ENCODE data around the gene LIF.

Gene LIF

DNA sequence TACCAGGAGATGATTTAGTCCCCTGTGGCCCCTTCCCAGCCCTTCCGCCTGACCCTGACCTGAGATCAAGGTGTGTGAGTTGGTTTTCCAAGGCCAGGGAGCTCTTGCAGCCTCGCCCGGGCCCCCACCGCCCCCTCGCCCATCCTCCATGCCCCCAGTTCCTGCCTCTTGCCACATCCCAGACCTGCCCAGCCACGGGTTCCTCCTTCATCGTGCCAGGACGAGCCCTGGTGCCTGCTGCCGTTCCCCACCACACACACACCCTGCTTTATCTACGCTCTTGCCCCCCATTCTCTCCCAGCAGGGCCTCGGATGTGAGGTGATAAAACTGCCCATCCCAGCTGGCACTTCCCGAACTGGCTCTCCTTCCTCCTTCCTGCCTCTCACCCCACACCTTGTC is 1.4 kb upstream of the LIF start:
- peaks cover 0 to 6% of the 10 kb centered on the region in 2 donors for H3K36me3 ChIP-seq (ENCODE audit: control insufficient read depth in 1 of 2, insufficient read depth in 2 of 2, low read length in 2 of 2)
- H3K27me3 ChIP-seq (ENCODE audit: low read depth, low read length): peaks cover 4% of the 10 kb centered on the region
- no peak overlapping the region for H3K27ac ChIP-seq (ENCODE audit: low read length)
- H3K9me3 ChIP-seq (ENCODE audit: control insufficient read depth in 1 of 2, low read length in 2 of 2): no peaks in the 10 kb centered on the region
- peak overlapping the region in 1 of 2 donors; percentile 16 for H3K4me3 ChIP-seq (ENCODE audit: low read depth in 1 of 2, low read length in 2 of 2)
- H3K4me1 ChIP-seq (ENCODE audit: control insufficient read depth in 1 of 2, insufficient read depth in 2 of 2, low read length in 2 of 2): peaks cover 7 to 17% of the 10 kb centered on the region in 2 donors

DNA sequence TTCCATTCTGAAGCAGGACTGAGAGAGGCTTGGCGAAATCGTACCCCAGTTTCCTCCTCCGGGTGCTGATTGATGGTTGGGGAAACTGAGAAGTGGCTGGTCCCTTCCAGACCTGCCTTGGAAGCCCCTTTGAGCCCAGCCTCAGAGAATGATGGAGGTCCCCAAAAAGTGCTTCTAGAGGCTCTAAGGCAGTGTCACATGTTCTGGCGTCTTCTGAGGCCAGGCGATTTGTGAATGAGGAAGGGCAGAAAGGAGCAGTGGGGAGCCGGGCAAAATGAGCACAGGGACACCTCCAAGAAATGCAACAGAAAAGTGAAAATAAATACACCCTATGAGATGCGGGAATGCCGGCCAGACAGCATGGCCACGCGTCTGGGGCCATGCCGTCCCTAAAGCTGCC is 1.0 kb upstream of the LIF start:
- H3K4me1 ChIP-seq (ENCODE audit: control insufficient read depth in 1 of 2, insufficient read depth in 2 of 2, low read length in 2 of 2): peaks cover 3 to 12% of the 10 kb centered on the region in 2 donors
- peaks cover 0 to 6% of the 10 kb centered on the region in 2 donors for H3K36me3 ChIP-seq (ENCODE audit: control insufficient read depth in 1 of 2, insufficient read depth in 2 of 2, low read length in 2 of 2)
- peak overlapping the region; percentile 69 for H3K27ac ChIP-seq (ENCODE audit: low read length)
- H3K27me3 ChIP-seq (ENCODE audit: low read depth, low read length): peaks cover 4% of the 10 kb centered on the region
- H3K9me3 ChIP-seq (ENCODE audit: control insufficient read depth in 1 of 2, low read length in 2 of 2): no peaks in the 10 kb centered on the region
- peak overlapping the region in 1 of 2 donors; percentile 30 for H3K4me3 ChIP-seq (ENCODE audit: low read depth in 1 of 2, low read length in 2 of 2)

DNA sequence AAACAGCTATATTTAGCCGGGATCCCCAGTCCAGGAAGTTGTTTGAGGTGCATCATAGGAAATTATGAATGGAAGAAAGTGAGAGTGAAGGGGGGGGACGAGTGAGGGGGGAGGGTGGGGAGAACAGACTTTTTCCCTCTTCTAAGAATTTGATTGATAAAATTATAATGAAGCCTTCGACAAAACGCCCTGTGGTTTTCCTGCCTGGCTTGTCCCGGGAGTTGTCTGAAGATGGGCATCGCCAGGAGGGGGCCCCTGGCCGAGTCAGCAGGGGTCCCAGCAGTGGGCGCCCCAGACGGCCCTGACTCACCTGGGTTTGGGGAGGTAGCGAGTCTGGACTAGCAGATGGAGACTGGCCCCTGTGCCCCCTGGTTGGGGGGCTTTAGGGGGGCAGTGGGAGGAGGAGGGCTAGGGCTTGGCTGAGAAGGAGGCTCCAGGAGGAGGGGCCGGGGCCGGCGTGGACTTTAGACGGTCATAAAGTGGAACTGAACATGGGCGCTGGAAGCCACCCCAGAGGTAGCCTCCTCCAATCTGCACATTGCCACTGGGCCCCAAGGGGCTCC is 336 bp upstream of the LIF start:
- no peaks in the 10 kb centered on the region for H3K9me3 ChIP-seq (ENCODE audit: control insufficient read depth in 1 of 2, low read length in 2 of 2)
- peaks cover 0 to 6% of the 10 kb centered on the region in 2 donors for H3K36me3 ChIP-seq (ENCODE audit: control insufficient read depth in 1 of 2, insufficient read depth in 2 of 2, low read length in 2 of 2)
- peak overlapping the region; percentile 57 to 59 for H3K4me3 ChIP-seq (ENCODE audit: low read depth in 1 of 2, low read length in 2 of 2)
- peaks cover 3 to 11% of the 10 kb centered on the region in 2 donors for H3K4me1 ChIP-seq (ENCODE audit: control insufficient read depth in 1 of 2, insufficient read depth in 2 of 2, low read length in 2 of 2)
- H3K27ac ChIP-seq (ENCODE audit: low read length): peak overlapping the region; percentile 69
- peaks cover 4% of the 10 kb centered on the region for H3K27me3 ChIP-seq (ENCODE audit: low read depth, low read length)

DNA sequence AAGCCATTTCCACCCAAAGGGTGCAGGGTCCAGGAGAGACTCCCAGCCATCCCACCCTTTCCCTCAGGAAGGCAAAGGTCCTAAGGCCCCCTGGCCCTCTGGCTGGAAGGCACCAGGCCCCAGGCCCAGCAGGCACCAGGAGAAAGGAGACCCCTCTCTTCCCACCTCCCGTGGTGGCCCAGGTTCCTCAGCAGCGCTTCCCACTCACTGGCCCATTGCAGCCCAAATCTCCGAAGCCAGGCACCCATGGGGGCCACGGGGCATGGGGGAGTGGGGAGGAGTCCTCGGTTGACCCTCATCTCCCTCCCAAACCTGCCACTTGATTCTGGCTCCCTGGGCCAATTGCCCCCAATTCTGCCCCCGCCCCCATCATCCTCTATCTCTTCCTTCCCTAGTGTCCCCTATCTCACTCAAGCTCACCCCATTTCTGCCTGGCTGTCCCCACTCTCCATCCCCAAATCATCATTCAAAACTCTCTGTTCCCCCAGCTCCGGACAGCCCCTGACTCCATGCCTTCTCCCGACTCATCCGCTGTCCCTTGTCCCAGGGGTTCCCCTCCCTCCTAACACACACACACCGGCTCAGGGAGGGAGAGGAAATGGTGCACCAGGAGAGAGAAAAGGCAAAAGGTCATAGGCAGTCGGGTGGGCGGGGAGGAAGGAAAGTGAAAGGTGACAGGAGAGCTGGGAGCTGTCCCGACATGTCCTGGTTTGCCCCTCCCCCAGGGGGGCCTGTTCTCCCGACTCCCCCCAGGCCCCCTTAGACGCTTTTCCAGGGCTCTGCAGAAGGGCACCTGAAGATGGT is 1.2 kb downstream of the LIF start:
- Histone ChIP-seq H3K4me3 (ENCODE audit: low read depth in 1 of 2, low read length in 2 of 2) (peak overlapping the region; percentile 57 to 59), H3K36me3 (ENCODE audit: control insufficient read depth in 1 of 2, insufficient read depth in 2 of 2, low read length in 2 of 2) (peaks cover 0 to 6% of the 10 kb centered on the region in 2 donors), H3K4me1 (ENCODE audit: control insufficient read depth in 1 of 2, insufficient read depth in 2 of 2, low read length in 2 of 2) (peaks cover 3 to 11% of the 10 kb centered on the region in 2 donors), H3K27ac (ENCODE audit: low read length) (peak overlapping the region; percentile 23), H3K9me3 (ENCODE audit: control insufficient read depth in 1 of 2, low read length in 2 of 2) (no peaks in the 10 kb centered on the region), H3K27me3 (ENCODE audit: low read depth, low read length) (peaks cover 4% of the 10 kb centered on the region)

DNA sequence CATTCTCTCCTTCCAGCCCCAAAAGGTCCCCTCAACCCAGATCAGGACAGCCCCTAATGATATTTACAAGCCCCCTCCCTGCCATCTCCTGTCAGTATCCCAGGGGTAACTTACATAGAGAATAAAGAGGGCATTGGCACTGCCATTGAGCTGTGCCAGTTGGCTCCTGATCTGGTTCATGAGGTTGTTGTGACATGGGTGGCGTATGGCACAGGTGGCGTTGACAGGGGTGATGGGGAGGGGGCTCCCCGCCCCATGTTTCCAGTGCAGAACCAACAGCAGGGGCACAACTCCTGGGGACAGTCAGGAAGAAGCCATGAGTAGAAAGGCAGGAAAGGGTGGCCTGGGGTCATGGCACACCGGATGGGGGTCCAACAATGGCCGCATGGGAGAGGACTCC is 1.9 kb downstream of the LIF start:
- H3K4me3 ChIP-seq (ENCODE audit: low read depth in 1 of 2, low read length in 2 of 2): no peak overlapping the region
- H3K4me1 ChIP-seq (ENCODE audit: control insufficient read depth in 1 of 2, insufficient read depth in 2 of 2, low read length in 2 of 2): peaks cover 3 to 11% of the 10 kb centered on the region in 2 donors
- no peak overlapping the region for H3K27ac ChIP-seq (ENCODE audit: low read length)
- peaks cover 0 to 6% of the 10 kb centered on the region in 2 donors for H3K36me3 ChIP-seq (ENCODE audit: control insufficient read depth in 1 of 2, insufficient read depth in 2 of 2, low read length in 2 of 2)
- H3K27me3 ChIP-seq (ENCODE audit: low read depth, low read length): peaks cover 4% of the 10 kb centered on the region
- H3K9me3 ChIP-seq (ENCODE audit: control insufficient read depth in 1 of 2, low read length in 2 of 2): no peaks in the 10 kb centered on the region

DNA sequence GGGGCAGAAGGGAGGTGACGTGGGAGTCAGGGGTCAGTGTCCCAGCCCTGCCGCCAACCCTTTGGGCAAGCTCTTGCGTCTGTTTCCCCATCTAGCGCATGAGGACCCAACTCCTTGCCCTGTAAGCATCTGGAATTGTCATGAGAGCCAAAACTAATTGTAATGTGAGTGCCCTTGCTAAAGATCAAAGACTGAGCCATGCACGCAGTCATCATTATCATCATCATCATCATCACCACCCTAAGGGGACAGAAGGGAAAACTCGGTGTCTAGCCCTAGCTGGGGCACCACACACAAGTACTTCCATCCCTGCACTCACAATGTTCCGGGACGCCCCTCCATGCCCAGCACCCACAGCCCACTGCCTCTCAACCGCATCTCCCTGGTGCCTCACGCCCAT is 2.5 kb downstream of the LIF start:
- H3K4me3 ChIP-seq (ENCODE audit: low read depth in 1 of 2, low read length in 2 of 2): no peak overlapping the region
- H3K27me3 ChIP-seq (ENCODE audit: low read depth, low read length): peaks cover 4% of the 10 kb centered on the region
- H3K27ac ChIP-seq (ENCODE audit: low read length): no peak overlapping the region
- H3K4me1 ChIP-seq (ENCODE audit: control insufficient read depth in 1 of 2, insufficient read depth in 2 of 2, low read length in 2 of 2): peaks cover 3 to 11% of the 10 kb centered on the region in 2 donors
- H3K36me3 ChIP-seq (ENCODE audit: control insufficient read depth in 1 of 2, insufficient read depth in 2 of 2, low read length in 2 of 2): peaks cover 0 to 6% of the 10 kb centered on the region in 2 donors
- no peaks in the 10 kb centered on the region for H3K9me3 ChIP-seq (ENCODE audit: control insufficient read depth in 1 of 2, low read length in 2 of 2)

DNA sequence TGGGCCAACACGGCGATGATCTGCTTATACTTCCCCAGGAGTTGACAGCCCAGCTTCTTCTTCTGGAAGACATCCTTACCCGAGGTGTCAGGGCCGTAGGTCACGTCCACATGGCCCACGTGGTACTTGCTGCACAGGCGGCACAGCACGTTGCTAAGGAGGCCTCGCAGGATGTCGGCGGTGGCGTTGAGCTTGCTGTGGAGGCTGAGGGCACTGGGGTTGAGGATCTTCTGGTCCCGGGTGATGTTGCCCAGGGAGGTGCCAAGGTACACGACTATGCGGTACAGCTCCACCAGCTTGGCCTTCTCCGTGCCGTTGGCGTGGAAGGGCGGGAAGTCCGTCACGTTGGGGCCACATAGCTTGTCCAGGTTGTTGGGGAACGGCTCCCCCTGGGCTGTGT is 2.9 kb downstream of the LIF start:
- Histone ChIP-seq H3K9me3 (ENCODE audit: control insufficient read depth in 1 of 2, low read length in 2 of 2) (no peaks in the 10 kb centered on the region), H3K27ac (ENCODE audit: low read length) (no peak overlapping the region), H3K4me3 (ENCODE audit: low read depth in 1 of 2, low read length in 2 of 2) (no peak overlapping the region), H3K4me1 (ENCODE audit: control insufficient read depth in 1 of 2, insufficient read depth in 2 of 2, low read length in 2 of 2) (peaks cover 3 to 11% of the 10 kb centered on the region in 2 donors), H3K27me3 (ENCODE audit: low read depth, low read length) (peaks cover 4% of the 10 kb centered on the region), H3K36me3 (ENCODE audit: control insufficient read depth in 1 of 2, insufficient read depth in 2 of 2, low read length in 2 of 2) (peaks cover 0 to 6% of the 10 kb centered on the region in 2 donors)

DNA sequence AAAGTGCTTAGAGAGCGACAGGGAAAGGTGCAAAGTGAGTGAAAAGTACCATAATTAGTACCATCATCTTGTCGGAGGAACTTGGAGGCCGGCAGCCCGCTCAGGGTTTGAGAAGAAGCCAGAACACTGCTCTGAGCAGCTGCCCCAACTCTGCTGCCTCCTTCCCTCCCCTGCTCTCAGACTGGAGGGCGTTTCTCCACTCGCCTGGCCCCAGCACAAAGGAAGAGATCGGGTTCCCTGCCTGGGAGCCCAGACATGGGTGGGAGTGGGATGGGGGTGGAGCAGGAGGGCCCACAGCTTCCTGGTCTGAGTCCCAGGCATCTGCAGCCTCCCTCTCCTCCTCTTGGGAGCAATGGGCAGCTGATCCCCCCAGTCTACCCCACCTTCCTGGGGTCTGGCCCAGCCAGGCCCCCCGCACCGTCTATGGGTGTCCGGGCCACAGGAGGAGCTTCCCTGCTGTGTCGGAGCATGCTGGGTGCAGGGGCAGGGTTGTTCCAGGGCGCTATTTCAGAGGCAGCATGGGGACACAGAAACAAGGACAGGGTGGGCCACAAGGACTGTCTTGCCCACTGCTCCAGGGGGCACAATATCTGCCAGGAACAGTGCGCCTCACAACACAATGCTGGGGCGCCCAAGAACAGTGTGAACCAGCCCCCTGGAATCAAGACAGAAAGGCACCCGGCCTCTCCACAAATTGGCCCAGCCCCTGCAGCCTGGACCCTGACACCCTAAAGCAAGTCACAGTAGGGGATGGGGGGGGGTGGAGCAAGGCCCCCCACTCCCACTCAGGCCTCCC is 4.8 kb downstream of the LIF start:
- Histone ChIP-seq H3K9me3 (ENCODE audit: control insufficient read depth in 1 of 2, low read length in 2 of 2) (no peaks in the 10 kb centered on the region), H3K36me3 (ENCODE audit: control insufficient read depth in 1 of 2, insufficient read depth in 2 of 2, low read length in 2 of 2) (peaks cover 0 to 6% of the 10 kb centered on the region in 2 donors), H3K4me3 (ENCODE audit: low read depth in 1 of 2, low read length in 2 of 2) (no peak overlapping the region), H3K27ac (ENCODE audit: low read length) (no peak overlapping the region), H3K27me3 (ENCODE audit: low read depth, low read length) (peaks cover 4% of the 10 kb centered on the region), H3K4me1 (ENCODE audit: control insufficient read depth in 1 of 2, insufficient read depth in 2 of 2, low read length in 2 of 2) (peaks cover 0 to 7% of the 10 kb centered on the region in 2 donors)

DNA sequence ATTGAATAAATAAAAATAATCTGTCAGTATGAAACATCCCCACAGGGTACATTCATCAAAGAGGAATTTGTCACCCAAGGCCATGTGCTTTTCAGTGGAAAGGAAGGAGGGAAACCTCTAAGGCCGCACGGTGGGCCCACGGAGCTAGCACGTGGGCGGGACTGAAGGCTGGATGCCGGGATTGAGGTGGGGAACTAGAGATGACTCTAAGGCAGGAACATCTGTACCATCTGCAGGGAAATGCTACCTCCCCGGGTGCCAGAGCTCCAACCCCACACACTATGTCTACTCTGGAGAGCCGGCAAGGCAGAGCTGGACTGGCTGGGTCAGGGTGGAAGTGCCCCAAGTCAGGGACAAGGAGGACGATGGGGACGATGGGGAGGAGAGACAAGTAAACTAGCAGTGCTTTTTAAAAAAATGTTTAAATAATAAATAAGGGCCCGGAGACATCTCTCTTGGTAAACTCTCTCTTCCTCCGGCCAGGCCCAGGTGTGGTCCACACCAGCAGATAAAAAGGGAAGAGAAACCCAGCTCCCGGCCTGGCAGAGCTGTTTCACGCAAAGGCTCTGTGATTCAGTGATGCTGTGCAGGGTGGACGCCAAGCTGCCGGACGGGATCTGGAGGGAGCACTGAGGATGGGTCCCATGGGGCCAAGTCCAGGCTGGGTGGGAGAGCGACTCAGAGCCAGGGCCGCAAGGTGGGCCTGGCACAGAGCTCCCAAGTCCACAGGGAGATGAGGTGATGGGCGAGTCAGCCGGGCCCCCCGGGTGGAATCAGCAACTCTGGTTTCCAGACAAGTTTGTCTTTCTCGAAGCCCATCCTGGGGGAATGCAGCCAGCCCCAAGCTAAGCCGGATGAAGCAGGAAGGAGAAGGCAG is 5.8 kb downstream of the LIF start:
- Histone ChIP-seq H3K9me3 (ENCODE audit: control insufficient read depth in 1 of 2, low read length in 2 of 2) (no peaks in the 10 kb centered on the region), H3K27ac (ENCODE audit: low read length) (no peak overlapping the region), H3K4me1 (ENCODE audit: control insufficient read depth in 1 of 2, insufficient read depth in 2 of 2, low read length in 2 of 2) (peaks cover 0 to 4% of the 10 kb centered on the region in 2 donors), H3K4me3 (ENCODE audit: low read depth in 1 of 2, low read length in 2 of 2) (no peak overlapping the region), H3K36me3 (ENCODE audit: control insufficient read depth in 1 of 2, insufficient read depth in 2 of 2, low read length in 2 of 2) (peaks cover 0 to 6% of the 10 kb centered on the region in 2 donors), H3K27me3 (ENCODE audit: low read depth, low read length) (peaks cover 4% of the 10 kb centered on the region)

DNA sequence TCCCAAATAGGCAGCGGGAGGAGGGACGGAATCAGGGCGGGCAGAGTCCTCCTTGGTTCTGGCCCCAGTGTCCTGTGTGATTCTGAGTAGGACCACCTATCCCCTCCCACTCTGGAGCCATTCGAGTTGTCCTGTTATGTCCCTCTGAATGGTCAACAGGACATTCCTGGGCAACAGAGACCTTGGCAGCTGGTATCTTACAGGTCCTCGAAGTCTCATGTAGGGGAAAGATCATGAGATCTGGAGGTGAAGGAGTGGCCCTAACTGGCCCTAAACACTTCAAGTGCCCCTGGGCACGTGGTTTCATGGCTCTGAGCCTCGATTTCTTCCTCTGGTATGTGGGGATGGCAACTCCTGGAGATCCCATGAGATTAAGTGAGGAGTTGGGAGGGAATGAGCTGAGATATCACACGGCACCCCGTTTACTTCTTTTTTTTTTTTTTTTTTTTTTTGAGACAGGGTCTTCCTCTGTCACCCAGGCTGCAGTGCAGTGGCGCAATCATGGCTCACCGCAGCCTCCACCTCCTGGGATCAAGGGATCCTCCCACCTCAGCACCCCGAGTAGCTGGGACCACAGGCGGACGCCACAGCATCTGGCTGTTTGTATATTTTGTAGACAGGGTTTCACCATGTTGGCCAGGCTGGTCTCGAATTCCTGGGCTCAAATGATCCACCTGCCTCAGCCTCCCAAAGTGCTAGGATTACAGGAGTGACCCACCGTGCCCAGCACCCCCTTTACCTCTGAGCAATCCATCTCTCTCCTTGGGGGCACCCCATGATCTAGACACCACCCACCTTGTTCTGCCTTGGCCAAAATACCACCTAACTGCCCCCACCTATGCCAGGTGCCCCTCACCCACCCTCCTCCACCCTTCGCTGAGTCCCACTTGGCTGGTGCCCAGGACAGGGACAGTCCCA is 6.8 kb downstream of the LIF start:
- Histone ChIP-seq H3K36me3 (ENCODE audit: control insufficient read depth in 1 of 2, insufficient read depth in 2 of 2, low read length in 2 of 2) (peaks cover 0 to 6% of the 10 kb centered on the region in 2 donors), H3K4me3 (ENCODE audit: low read depth in 1 of 2, low read length in 2 of 2) (no peak overlapping the region), H3K27ac (ENCODE audit: low read length) (no peak overlapping the region), H3K9me3 (ENCODE audit: control insufficient read depth in 1 of 2, low read length in 2 of 2) (no peaks in the 10 kb centered on the region), H3K4me1 (ENCODE audit: control insufficient read depth in 1 of 2, insufficient read depth in 2 of 2, low read length in 2 of 2) (no peaks in the 10 kb centered on the region), H3K27me3 (ENCODE audit: low read depth, low read length) (peaks cover 4% of the 10 kb centered on the region)
